GM12878 (cell line): ENCODE data around the gene RAC3. TPM values are rescaled to one million over a fixed set of nuclear protein-coding genes. Genes with fewer than 3 reads are reported as not detected.
A peak's percentile ranks its signal among the peaks of the same experiment; 100 is the strongest.

Source experiments
- ATAC-seq: fragments of 200-7000 bp; cut with Tn5 transposase; 3 replicates; pipeline ENCODE4 v1.9.1; 2020; ENCODE audit warnings: mild to moderate bottlenecking, moderate library complexity
- BruUV-seq: library from RNA; stranded (reverse); fragments of 400-500 nt; replicated peaks from 2 replicates; lab custom pipeline; 2021; lab: Mats Ljungman, UMichigan
- CTCF ChIA-PET: fragments of 300-600 bp; sonication (Branson Sonifier 250); formaldehyde crosslinking; extraction: SDS; loops from one replicate; lab custom pipeline; 2021; ENCODE audit warnings: inconsistent platforms; lab: Yijun Ruan, JAX
- POLR2A ChIA-PET: fragments of 350-600 bp; formaldehyde crosslinking; extraction: SDS; loops from one replicate; lab custom pipeline; 2021; ENCODE audit warnings: inconsistent platforms; lab: Charles Lee
- RAD21 ChIA-PET: fragments of 300-600 bp; sonication (Branson Sonifier 250); formaldehyde crosslinking; loops from one replicate; lab custom pipeline; 2023; ENCODE audit warnings: antibody characterized with exemption; ENCODE audit not compliant: unreplicated experiment; lab: Charles Lee
- SMC1A ChIA-PET: fragments of 300-600 bp; sonication (Branson Sonifier 250); formaldehyde crosslinking; loops from one replicate; lab custom pipeline; 2023; ENCODE audit not compliant: unreplicated experiment, uncharacterized antibody; lab: Charles Lee
- DNase-seq: peaks from one replicate; pipeline ENCODE4 v3.0.0-alpha.2; 2011; ENCODE audit warnings: low read depth, low spot score
- FAIRE-seq: peaks from 3 replicates; lab custom pipeline; 2011; peaks lifted over from hg19 to GRCh38; lab: Jason Lieb, UNC
- H2AFZ ChIP-seq: 2 replicates; pipeline ENCODE4 v1.6.0; 2011; ENCODE audit warnings: low read depth, low read length, control low read depth; ENCODE audit not compliant: control insufficient read depth
- H3K27ac ChIP-seq: 2 replicates; pipeline ENCODE4 v1.5.1; 2011; ENCODE audit warnings: control low read depth; ENCODE audit not compliant: control insufficient read depth, insufficient read depth
- H3K27me3 ChIP-seq, 2 experiments: replicated peaks in 1 of 2; 2 replicates each; pipeline versions ENCODE4 v1.6.0 to v1.6.1; 2011; ENCODE audit warnings: low read length in 1 of 2; ENCODE audit not compliant: control insufficient read depth in 2 of 2, insufficient read depth in 2 of 2
- H3K36me3 ChIP-seq, 2 experiments: 2 replicates each; pipeline ENCODE4 v1.5.1; 2011; ENCODE audit warnings: low read length in 1 of 2; ENCODE audit not compliant: control insufficient read depth in 2 of 2, insufficient read depth in 2 of 2
- H3K4me1 ChIP-seq: 2 replicates; pipeline ENCODE4 v1.6.1; 2011; ENCODE audit warnings: mild to moderate bottlenecking, low read length, moderate library complexity, mixed read lengths; ENCODE audit not compliant: control insufficient read depth, insufficient read depth
- H3K4me2 ChIP-seq: 2 replicates; pipeline ENCODE4 v1.6.0; 2011; ENCODE audit warnings: control low read depth; ENCODE audit not compliant: control insufficient read depth, insufficient read depth
- H3K4me3 ChIP-seq: fragments of 200-600 bp; sonication (generic); 2 replicates; pipeline ENCODE4 v1.5.1; 2016
- H3K79me2 ChIP-seq: 2 replicates; pipeline ENCODE4 v1.6.0; 2011; ENCODE audit warnings: low read length; ENCODE audit not compliant: control insufficient read depth, insufficient read depth
- H3K9ac ChIP-seq: 2 replicates; pipeline ENCODE4 v1.8.0; 2011; ENCODE audit warnings: low read length, control low read depth, mixed read lengths; ENCODE audit not compliant: control insufficient read depth, insufficient read depth
- H3K9me3 ChIP-seq: replicated peaks from 3 replicates; pipeline ENCODE4 v1.5.1; 2011; ENCODE audit warnings: mild to moderate bottlenecking, low read length; ENCODE audit not compliant: control insufficient read depth, insufficient read depth
- H4K20me1 ChIP-seq: 2 replicates; pipeline ENCODE4 v1.6.0; 2011; ENCODE audit not compliant: control insufficient read depth, insufficient read depth
- E2F8 ChIP-seq: fragments of 450-650 bp; IDR thresholded peaks from 2 replicates; pipeline ENCODE4 v1.6.1; 2018; ENCODE audit warnings: mild to moderate bottlenecking, low read depth, moderate library complexity; ENCODE audit not compliant: partially characterized antibody
- MEF2A ChIP-seq: IDR thresholded peaks from 2 replicates; pipeline ENCODE4 v1.6.1; 2011; ENCODE audit warnings: low read depth, mild to moderate bottlenecking, low read length, moderate library complexity; ENCODE audit not compliant: insufficient read depth
- NFIC ChIP-seq: IDR thresholded peaks from 2 replicates; pipeline ENCODE4 v1.6.1; 2012; ENCODE audit warnings: low read depth, mild to moderate bottlenecking, inconsistent platforms, low read length, moderate library complexity
- POLR2A ChIP-seq: IDR thresholded peaks from 2 replicates; pipeline ENCODE4 v1.6.1; 2011; ENCODE audit warnings: low read depth, mild to moderate bottlenecking, low read length
- RBBP5 ChIP-seq: fragments of 200-600 bp; sonication (generic); conservative IDR thresholded peaks from 2 replicates; pipeline ENCODE4 v1.6.1; 2016
- SIX5 ChIP-seq: IDR thresholded peaks from 2 replicates; pipeline ENCODE4 v1.6.1; 2011; ENCODE audit warnings: mild to moderate bottlenecking, low read depth, low read length, moderate library complexity; ENCODE audit not compliant: severe bottlenecking
- STAT1 ChIP-seq: fragments of 450-650 bp; conservative IDR thresholded peaks from 2 replicates; pipeline ENCODE4 v1.6.1; 2014; ENCODE audit warnings: antibody characterized with exemption, mild to moderate bottlenecking
- ZNF217 ChIP-seq: fragments of 450-650 bp; IDR thresholded peaks from 2 replicates; pipeline ENCODE4 v1.6.1; 2017; ENCODE audit warnings: antibody characterized with exemption, mild to moderate bottlenecking
- WGBS: methylation state at CpG from one replicate; pipeline ENCODE4 v1.1.6; 2016; ENCODE audit warnings: low lambda C conversion rate; ENCODE audit not compliant: insufficient replicate concordance, insufficient coverage; ENCODE audit errors: missing lambda C conversion rate; 5-methylcytosine and 5-hydroxymethylcytosine counted together
- in situ Hi-C: fragments of 300-500 bp; cut with MboI; formaldehyde crosslinking; loops from 9 replicates; pipeline ENCODE4 v1.14.3; 2018; ENCODE audit warnings: mixed read lengths
- intact Hi-C: fragments of 100-400 bp; cut with micrococcal nuclease; formaldehyde crosslinking; loops from one replicate; pipeline ENCODE4 v1.14.2; 2022; ENCODE audit not compliant: unreplicated experiment
- polyA plus RNA-seq, 11 experiments: library from polyadenylated mRNA; depleted of rRNA in 4 of 11; unstranded in 6 of 11; stranded (reverse) in 5 of 11; fragments of >200 nt; fragmentation: Nextera tagmentation in 4 of 11; fragmentation: Illumina TruSeq in 1 of 11; extraction: Ambion mirVana in 4 of 11; extraction: Trizol in 1 of 11; gene quantifications; 1 replicate in 1 of 11; 2 replicates in 10 of 11; pipeline versions ENCODE4 v1.2.1 to v1.2.3, GENCODE V29; 2011 to 2016; ENCODE audit warnings: inconsistent platforms in 2 of 11, missing spikeins in 2 of 11, low read depth in 1 of 11
- total RNA-seq, 4 experiments: library from RNA; depleted of rRNA in 3 of 4; stranded (reverse); fragments of >200 nt in 3 of 4; fragmentation: Illumina TruSeq in 1 of 4; extraction: Trizol in 1 of 4; gene quantifications; 2 replicates each; pipeline versions ENCODE4 v1.2.1 to v1.2.3, GENCODE V29; 2013 to 2021
- TF ChIP-seq, protein P1 (sequence below): IDR thresholded peaks from 2 replicates; pipeline ENCODE4 v1.6.1; 2012; ENCODE audit warnings: low read depth, low read length, improper control_type of control experiment
- TF ChIP-seq, protein P2 (sequence below): fragments of 450-650 bp; IDR thresholded peaks from 2 replicates; pipeline ENCODE4 v1.6.1; 2016; ENCODE audit warnings: mild to moderate bottlenecking, moderate library complexity, borderline replicate concordance
- TF ChIP-seq, protein P3 (sequence below): IDR thresholded peaks from 2 replicates; pipeline ENCODE4 v1.6.1; 2011; ENCODE audit warnings: borderline replicate concordance, low read depth, mild to moderate bottlenecking, moderate library complexity, low read length; ENCODE audit not compliant: insufficient read depth, poor library complexity, severe bottlenecking

Gene RAC3
- total and polyA plus RNA-seq, 10 of the 15 experiments (the other 5 are each of a cell fraction or from before 2014, with no cell fraction given) = 0.11 to 32.9 (median 6.7) TPM

DNA sequence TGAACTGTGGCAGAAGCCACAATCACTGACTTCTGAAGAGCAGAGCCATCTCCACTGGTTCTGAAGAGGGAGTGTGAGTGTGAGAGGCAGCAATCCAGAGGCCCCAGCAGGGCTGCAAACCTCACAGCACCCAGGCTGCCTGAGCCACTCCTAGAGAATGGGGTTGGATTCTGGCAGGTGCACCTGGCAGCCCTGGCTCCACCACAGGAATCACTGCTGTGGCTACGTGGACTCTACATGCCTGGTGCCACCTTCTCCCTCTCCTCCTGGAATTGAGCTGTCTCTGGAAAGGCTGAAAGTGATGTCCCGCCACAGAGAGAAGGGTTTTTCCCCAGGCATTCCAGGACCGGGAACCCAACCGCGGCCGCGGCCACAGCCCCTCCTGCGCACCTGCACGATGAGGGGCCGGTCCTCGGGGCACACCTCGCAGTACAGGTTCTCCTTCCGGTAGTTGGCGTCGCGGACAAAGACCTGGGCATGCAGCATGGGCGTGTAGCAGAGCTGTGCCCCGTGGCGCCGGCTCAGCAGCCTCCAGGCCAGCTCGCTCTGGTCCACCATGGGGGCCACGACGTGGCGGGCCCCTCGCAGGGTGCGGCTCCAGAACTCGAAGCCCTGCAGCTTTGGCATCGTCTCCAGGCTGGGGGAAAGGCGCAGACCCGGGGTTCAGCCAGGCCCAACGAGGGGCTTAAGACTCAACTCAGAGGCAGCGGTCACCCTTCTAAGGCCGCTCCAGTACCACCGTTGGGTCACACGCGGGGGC lies 33.1 kb downstream of the RAC3 start:
- SMC1A ChIA-PET = interaction anchor here (2.2 kb wide), 1 partner anchor 27 kb away, joined by 5 read pairs; the partner anchor contains the start of gene DCXR
- TF ChIP-seq POLR2A = no peak
- TF ChIP-seq, protein P1, sequence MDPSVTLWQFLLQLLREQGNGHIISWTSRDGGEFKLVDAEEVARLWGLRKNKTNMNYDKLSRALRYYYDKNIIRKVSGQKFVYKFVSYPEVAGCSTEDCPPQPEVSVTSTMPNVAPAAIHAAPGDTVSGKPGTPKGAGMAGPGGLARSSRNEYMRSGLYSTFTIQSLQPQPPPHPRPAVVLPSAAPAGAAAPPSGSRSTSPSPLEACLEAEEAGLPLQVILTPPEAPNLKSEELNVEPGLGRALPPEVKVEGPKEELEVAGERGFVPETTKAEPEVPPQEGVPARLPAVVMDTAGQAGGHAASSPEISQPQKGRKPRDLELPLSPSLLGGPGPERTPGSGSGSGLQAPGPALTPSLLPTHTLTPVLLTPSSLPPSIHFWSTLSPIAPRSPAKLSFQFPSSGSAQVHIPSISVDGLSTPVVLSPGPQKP = no peak
- no peak for TF ChIP-seq NFIC
- no peak for TF ChIP-seq STAT1
- TF ChIP-seq E2F8 = no peak
- no peak for TF ChIP-seq ZNF217
- no peak for TF ChIP-seq MEF2A
- no peak for TF ChIP-seq RBBP5
- TF ChIP-seq SIX5 = no peak
- TF ChIP-seq, protein P2, sequence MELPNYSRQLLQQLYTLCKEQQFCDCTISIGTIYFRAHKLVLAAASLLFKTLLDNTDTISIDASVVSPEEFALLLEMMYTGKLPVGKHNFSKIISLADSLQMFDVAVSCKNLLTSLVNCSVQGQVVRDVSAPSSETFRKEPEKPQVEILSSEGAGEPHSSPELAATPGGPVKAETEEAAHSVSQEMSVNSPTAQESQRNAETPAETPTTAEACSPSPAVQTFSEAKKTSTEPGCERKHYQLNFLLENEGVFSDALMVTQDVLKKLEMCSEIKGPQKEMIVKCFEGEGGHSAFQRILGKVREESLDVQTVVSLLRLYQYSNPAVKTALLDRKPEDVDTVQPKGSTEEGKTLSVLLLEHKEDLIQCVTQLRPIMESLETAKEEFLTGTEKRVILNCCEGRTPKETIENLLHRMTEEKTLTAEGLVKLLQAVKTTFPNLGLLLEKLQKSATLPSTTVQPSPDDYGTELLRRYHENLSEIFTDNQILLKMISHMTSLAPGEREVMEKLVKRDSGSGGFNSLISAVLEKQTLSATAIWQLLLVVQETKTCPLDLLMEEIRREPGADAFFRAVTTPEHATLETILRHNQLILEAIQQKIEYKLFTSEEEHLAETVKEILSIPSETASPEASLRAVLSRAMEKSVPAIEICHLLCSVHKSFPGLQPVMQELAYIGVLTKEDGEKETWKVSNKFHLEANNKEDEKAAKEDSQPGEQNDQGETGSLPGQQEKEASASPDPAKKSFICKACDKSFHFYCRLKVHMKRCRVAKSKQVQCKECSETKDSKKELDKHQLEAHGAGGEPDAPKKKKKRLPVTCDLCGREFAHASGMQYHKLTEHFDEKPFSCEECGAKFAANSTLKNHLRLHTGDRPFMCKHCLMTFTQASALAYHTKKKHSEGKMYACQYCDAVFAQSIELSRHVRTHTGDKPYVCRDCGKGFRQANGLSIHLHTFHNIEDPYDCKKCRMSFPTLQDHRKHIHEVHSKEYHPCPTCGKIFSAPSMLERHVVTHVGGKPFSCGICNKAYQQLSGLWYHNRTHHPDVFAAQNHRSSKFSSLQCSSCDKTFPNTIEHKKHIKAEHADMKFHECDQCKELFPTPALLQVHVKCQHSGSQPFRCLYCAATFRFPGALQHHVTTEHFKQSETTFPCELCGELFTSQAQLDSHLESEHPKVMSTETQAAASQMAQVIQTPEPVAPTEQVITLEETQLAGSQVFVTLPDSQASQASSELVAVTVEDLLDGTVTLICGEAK = no peak
- TF ChIP-seq, protein P3, sequence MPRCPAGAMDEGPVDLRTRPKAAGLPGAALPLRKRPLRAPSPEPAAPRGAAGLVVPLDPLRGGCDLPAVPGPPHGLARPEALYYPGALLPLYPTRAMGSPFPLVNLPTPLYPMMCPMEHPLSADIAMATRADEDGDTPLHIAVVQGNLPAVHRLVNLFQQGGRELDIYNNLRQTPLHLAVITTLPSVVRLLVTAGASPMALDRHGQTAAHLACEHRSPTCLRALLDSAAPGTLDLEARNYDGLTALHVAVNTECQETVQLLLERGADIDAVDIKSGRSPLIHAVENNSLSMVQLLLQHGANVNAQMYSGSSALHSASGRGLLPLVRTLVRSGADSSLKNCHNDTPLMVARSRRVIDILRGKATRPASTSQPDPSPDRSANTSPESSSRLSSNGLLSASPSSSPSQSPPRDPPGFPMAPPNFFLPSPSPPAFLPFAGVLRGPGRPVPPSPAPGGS = no peak
- no peak for FAIRE-seq

More for the DNA sequence above, 33.1 kb downstream of the RAC3 start:
- intact Hi-C loops = no loop called here
- in situ Hi-C loops = no loop called here
- Histone ChIP-seq H3K79me2 (peaks cover 20% of the 10 kb centered on the region), H3K36me3 (peaks cover 3 to 15% of the 10 kb centered on the region in 2 experiments; a peak in 3 of 4 replicates), H3K4me3 (peak overlapping the region; percentile 90), H3K27me3 (no peaks in the 10 kb centered on the region), H2AFZ (no peak overlapping the region; the same call in 1 of the 2 replicates), H3K9ac (peak overlapping the region; percentile 90), H3K27ac (peak overlapping the region; percentile 65), H4K20me1 (no peaks in the 10 kb centered on the region), H3K9me3 (no peaks in the 10 kb centered on the region), H3K4me2 (peak overlapping the region; percentile 82), H3K4me1 (peaks cover 8% of the 10 kb centered on the region)
- POLR2A ChIA-PET = interaction anchor here (0.6 to 0.8 kb wide), 2 partner anchors 11 to 31 kb away, joined by 3 read pairs; no protein-coding TSS in a partner anchor
- DNase-seq (no peak), ATAC-seq (peak; percentile 70)
- WGBS = 7% methylated on average over 36 of the region's 36 CpGs
- TSS peak; percentile 73 for BruUV-seq
- CTCF ChIA-PET = interaction anchor here (0.7 to 1.0 kb wide), 2 partner anchors 34 to 101 kb away, joined by 3 to 4 read pairs; no protein-coding TSS in a partner anchor
- RAD21 ChIA-PET = no interaction called here
